ENCODE measurements around the gene HECW1. TPM values are rescaled to one million over a fixed set of nuclear protein-coding genes. Genes with fewer than 3 reads are reported as not detected.

The HECW1 gene
- total and polyA plus RNA-seq, 11 donors: 0.23 TPM; not detected in 10

DNA sequence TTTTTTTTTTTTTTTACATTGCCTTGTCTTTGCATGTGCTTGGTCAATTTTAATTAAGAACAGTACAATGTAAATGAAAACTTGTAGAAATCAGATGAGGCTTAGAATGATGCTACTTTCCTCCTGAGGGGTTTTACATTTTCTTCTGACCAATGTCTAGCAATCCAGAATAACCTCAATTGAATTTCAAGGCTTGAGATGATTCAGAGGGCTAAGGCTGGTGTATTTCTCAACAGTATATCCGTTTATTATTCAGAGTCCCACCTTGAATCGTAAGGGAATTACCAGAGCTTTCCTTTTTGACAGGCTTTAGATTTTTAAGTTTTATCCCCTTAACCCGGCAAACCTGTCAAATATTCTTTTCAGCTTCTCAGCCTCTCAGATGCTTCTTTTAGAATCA, 239.2 kb downstream of the HECW1 start:
- WGBS, 4 donors: 78 to 84% (median 79%) methylated on average over 3 of the region's 3 CpGs
- TF ChIP-seq, protein P1, sequence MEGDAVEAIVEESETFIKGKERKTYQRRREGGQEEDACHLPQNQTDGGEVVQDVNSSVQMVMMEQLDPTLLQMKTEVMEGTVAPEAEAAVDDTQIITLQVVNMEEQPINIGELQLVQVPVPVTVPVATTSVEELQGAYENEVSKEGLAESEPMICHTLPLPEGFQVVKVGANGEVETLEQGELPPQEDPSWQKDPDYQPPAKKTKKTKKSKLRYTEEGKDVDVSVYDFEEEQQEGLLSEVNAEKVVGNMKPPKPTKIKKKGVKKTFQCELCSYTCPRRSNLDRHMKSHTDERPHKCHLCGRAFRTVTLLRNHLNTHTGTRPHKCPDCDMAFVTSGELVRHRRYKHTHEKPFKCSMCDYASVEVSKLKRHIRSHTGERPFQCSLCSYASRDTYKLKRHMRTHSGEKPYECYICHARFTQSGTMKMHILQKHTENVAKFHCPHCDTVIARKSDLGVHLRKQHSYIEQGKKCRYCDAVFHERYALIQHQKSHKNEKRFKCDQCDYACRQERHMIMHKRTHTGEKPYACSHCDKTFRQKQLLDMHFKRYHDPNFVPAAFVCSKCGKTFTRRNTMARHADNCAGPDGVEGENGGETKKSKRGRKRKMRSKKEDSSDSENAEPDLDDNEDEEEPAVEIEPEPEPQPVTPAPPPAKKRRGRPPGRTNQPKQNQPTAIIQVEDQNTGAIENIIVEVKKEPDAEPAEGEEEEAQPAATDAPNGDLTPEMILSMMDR (IDR thresholded peaks at IDR 0.05): no peak
- TF ChIP-seq POLR2A (IDR thresholded peaks at IDR 0.05): no peak
- Histone ChIP-seq H3K36me3 (no peaks in the 10 kb centered on the region), H3K4me1 (no peaks in the 10 kb centered on the region), H3K27ac (no peak overlapping the region), H3K27me3 (peaks cover 0 to 9% (median 0%) of the 10 kb centered on the region in 9 donors), H3K4me3 (no peak overlapping the region), H3K9me3 (peaks cover 0 to 17% (median 0%) of the 10 kb centered on the region in 12 donors)
- intact Hi-C loops (cut with DNase I): no loop called here
- DNase-seq (no peak), ATAC-seq (no peak)

DNA sequence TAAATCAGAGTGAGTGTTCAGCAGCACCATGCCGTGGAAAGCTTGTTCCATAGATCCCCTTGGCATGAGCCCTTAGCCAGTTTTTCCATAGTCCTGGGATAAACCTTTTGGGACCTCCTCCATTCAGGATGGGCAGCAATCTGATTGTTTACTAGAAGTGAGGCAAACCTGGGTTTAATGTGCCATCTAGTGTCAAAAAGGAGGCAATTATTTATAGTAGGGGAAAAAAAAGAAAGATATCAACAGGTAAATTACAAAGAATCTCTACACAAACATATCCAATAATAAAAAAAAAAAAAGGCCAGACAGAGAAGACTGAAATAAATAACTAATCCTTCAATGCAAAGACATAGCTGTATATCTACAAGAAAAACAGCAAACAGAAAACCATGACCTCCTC, 241.5 kb downstream of the HECW1 start:
- Histone ChIP-seq H3K36me3 (no peaks in the 10 kb centered on the region), H3K4me3 (no peak overlapping the region), H3K27me3 (peaks cover 0 to 12% (median 0%) of the 10 kb centered on the region in 9 donors), H3K9me3 (peaks cover 0 to 17% (median 0%) of the 10 kb centered on the region in 12 donors), H3K4me1 (no peaks in the 10 kb centered on the region), H3K27ac (no peak overlapping the region)
- WGBS, 4 donors: 89 to 91% (median 90%) methylated on average over 1 of the region's 1 CpG
- DNase-seq (no peak), ATAC-seq (no peak)
- intact Hi-C loops (cut with DNase I): no loop called here
- TF ChIP-seq, protein P1 (IDR thresholded peaks at IDR 0.05): no peak
- TF ChIP-seq POLR2A (IDR thresholded peaks at IDR 0.05): no peak

DNA sequence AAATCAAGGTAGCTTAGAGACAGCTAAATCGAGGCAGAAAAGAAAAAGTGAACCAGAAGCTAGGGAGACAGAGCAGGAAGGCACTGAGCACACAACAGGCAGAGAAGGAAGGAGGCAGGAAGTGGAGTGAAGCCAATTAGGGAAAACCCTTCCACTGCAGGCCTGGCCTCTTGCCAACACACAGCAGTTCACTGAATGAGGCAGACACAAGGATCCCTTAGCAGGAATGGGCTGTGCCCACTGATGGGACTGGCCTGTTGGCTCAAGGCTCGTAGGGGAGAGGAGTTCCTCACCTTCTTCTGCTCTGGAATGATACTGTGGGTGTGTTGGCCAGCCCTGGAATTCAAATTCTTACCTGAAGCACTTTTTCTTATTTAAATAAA, 250.2 kb downstream of the HECW1 start:
- no peaks in the 10 kb centered on the region for H3K4me1 ChIP-seq
- intact Hi-C loops (cut with DNase I): no loop called here
- H3K27me3 ChIP-seq: no peaks in the 10 kb centered on the region
- no peaks in the 10 kb centered on the region for H3K36me3 ChIP-seq
- no peak overlapping the region for H3K27ac ChIP-seq
- TF ChIP-seq, protein P1 (IDR thresholded peaks at IDR 0.05): no peak
- no peak for TF ChIP-seq POLR2A (IDR thresholded peaks at IDR 0.05)
- no peaks in the 10 kb centered on the region for H3K9me3 ChIP-seq
- 33 to 49% (median 41%) methylated on average over 2 of the region's 2 CpGs for WGBS, 4 donors
- no peak overlapping the region for H3K4me3 ChIP-seq
- DNase-seq (peak in 3 of 5 donors; percentile 42 to 58 (median 55)), ATAC-seq (peak in 1 of 4 donors; percentile 28)

DNA sequence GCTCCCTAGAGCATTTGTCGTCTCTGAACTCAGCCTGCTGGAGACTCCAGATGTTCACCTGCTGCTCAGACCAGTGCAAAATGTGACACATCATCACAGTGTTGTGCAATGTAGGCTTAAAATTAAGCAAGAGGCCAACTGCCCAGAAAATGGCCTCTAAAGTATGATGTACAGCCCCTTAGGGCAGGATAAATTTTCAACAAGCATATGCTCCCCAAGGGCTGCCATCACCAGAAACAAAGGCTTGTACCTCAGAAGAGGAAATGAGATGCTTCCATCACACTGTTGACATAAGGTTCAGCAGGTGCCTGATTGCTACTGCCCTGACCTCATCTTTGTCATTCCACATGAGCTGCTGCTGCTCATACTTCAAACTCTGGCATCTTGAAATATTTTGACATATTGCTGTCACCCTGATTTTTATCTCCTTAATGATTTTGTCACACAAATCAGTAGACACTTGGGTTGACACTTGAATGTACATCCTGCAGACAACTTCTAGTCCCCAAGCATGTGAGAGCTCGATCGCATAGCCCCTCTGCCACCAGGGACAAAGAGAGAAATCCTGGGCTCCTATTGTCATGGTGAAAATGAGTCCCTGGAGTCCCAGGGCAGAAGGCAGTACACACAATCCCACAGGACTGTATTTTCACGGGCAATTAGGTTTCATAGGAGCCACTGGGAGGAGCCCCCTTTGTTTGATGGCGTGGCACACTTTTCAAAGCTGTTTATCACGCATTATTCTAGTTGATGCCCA, 250.8 kb downstream of the HECW1 start:
- Histone ChIP-seq H3K4me1 (no peaks in the 10 kb centered on the region), H3K4me3 (no peak overlapping the region), H3K36me3 (no peaks in the 10 kb centered on the region), H3K27ac (no peak overlapping the region), H3K9me3 (no peaks in the 10 kb centered on the region), H3K27me3 (no peaks in the 10 kb centered on the region)
- no peak for DNase-seq
- TF ChIP-seq POLR2A (IDR thresholded peaks at IDR 0.05): no peak
- TF ChIP-seq, protein P1 (IDR thresholded peaks at IDR 0.05): no peak
- ATAC-seq: peak in 1 of 4 donors; percentile 74
- WGBS, 4 donors: 71 to 82% (median 75%) methylated on average over 6 of the region's 6 CpGs
- intact Hi-C loops (cut with DNase I): no loop called here

Measured in heart left ventricle (tissue), 16 donors.